Chondrocyte (in vitro differentiated cells): ENCODE measurements around the gene FAM241A. TPM values are rescaled to one million over a fixed set of nuclear protein-coding genes. Genes with fewer than 3 reads are reported as not detected.

Source experiments
- DNase-seq: peaks from one replicate; pipeline ENCODE4 v3.0.0; 2021; ENCODE audit warnings: mixed read lengths, low spot score
- H3K27ac Mint-ChIP-seq: one replicate; pipeline ENCODE4 v1.8.0; 2021; ENCODE audit warnings: mild to moderate bottlenecking, moderate library complexity, mixed read lengths; ENCODE audit not compliant: unreplicated experiment
- H3K27me3 Mint-ChIP-seq: 2 replicates; pipeline ENCODE4 v1.8.0; 2021; ENCODE audit warnings: low read depth, mixed read lengths
- H3K36me3 Mint-ChIP-seq: 2 replicates; pipeline ENCODE4 v1.8.0; 2021; ENCODE audit warnings: low read depth, mixed read lengths
- H3K4me1 Mint-ChIP-seq: 2 replicates; pipeline ENCODE4 v1.8.0; 2021; ENCODE audit warnings: low read depth, mild to moderate bottlenecking, mixed read lengths
- H3K4me3 Mint-ChIP-seq: one replicate; pipeline ENCODE4 v1.8.0; 2021; ENCODE audit warnings: mild to moderate bottlenecking, moderate library complexity, mixed read lengths; ENCODE audit not compliant: unreplicated experiment
- H3K9me3 Mint-ChIP-seq: 2 replicates; pipeline ENCODE4 v1.8.0; 2021; ENCODE audit warnings: low read depth, mixed read lengths
- total RNA-seq: library from RNA; stranded (reverse); gene quantifications from 3 replicates; pipeline ENCODE4 v1.2.1, GENCODE V29; 2021
- TF ChIP-seq, protein P1 (sequence below): fragments of 200-600 bp; sonication (generic); IDR thresholded peaks from 2 replicates; pipeline ENCODE4 v1.5.0; 2021; ENCODE audit warnings: antibody characterized with exemption, mild to moderate bottlenecking, moderate library complexity

FAM241A gene
- total RNA-seq, 1 donor from 2014 or later: 0.62 TPM

DNA sequence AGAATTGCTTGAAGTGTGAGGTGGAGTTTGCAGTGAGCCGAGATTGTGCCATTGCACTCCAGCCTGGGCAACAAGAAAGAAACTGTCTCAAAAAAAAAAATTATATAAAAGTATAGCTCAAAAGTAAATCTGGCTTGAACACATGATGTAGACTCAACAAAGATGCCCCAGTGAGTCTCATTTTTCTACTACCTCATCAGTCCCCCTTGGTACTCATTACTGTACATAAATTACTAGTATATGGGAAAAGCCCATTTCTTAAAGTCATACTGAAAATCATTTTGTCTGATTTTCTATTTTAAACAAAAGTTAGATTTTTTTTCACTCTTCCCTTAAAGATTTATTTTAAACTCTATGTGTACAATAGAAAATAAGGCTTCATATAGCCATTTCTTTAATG lies 39.2 kb downstream of the FAM241A start:
- Mint-ChIP-seq H3K4me1 (no peaks in the 10 kb centered on the region), H3K9me3 (no peaks in the 10 kb centered on the region), H3K36me3 (no peaks in the 10 kb centered on the region), H3K4me3 (no peak overlapping the region), H3K27me3 (no peaks in the 10 kb centered on the region), H3K27ac (no peak overlapping the region)
- no peak for DNase-seq
- TF ChIP-seq, protein P1, sequence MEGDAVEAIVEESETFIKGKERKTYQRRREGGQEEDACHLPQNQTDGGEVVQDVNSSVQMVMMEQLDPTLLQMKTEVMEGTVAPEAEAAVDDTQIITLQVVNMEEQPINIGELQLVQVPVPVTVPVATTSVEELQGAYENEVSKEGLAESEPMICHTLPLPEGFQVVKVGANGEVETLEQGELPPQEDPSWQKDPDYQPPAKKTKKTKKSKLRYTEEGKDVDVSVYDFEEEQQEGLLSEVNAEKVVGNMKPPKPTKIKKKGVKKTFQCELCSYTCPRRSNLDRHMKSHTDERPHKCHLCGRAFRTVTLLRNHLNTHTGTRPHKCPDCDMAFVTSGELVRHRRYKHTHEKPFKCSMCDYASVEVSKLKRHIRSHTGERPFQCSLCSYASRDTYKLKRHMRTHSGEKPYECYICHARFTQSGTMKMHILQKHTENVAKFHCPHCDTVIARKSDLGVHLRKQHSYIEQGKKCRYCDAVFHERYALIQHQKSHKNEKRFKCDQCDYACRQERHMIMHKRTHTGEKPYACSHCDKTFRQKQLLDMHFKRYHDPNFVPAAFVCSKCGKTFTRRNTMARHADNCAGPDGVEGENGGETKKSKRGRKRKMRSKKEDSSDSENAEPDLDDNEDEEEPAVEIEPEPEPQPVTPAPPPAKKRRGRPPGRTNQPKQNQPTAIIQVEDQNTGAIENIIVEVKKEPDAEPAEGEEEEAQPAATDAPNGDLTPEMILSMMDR: no peak

DNA sequence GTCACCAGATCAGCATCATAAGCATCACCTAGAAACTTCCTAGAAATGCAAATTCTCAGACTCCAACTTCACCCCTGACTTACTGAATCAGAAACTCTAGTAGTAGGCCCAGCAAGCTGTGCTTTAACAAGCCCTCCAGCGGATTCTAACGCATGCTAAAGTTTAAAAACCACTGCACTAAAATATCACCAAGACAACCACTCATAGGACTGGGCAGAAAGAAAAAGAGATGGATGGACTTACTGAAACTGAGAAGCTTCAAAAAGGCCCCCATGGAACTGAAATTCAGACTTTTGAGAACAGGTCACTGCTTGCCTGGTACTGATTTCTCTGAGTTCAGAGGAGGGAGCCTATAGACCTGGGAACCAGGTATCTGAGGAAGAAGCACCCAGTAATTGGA lies 40.1 kb downstream of the FAM241A start:
- Mint-ChIP-seq H3K27me3 (no peaks in the 10 kb centered on the region), H3K9me3 (no peaks in the 10 kb centered on the region), H3K36me3 (no peaks in the 10 kb centered on the region), H3K4me3 (no peak overlapping the region), H3K27ac (no peak overlapping the region), H3K4me1 (no peaks in the 10 kb centered on the region)
- DNase-seq: no peak
- TF ChIP-seq, protein P1: no peak

DNA sequence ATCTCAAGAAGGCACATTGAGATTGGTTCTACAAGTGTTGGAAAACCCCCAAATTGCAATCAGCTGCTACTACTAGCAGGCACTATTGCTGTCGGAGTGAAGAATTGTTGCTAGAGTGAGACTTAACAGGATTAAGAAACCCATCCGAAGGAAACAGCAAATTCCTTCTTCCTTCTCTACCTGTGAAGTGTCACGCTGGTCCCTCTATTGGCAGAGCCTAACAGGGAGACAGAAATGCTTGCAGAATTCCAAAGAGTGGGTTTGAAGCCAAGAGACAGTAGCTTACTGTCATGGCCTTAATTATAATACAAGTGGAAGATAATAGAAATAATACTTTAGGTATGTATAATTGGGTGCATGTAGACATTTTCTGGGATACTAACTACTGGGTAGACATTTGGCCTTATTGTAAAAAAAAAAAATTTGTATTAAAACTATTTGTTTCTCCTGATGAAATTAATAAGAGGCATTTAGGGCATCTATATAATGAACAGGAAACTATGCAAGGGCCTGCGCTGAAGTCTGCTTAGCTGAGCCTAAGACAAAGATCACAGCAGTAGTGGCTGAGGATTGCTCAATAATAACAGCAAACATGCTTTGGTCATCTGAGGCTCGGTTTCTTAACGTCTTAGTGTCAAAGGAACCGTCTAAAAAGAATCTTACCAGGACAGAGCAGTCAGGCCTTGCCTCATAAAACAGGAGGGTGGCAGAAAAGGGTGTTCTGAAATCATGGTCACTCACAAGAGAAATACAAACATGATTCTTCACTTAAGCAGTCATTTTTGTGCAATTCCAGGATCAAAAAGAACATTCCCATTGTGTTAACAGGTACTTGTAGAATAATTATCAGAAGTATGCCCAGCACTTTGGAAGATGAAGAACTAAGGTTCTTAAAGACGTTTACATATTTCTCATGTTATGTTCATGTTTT lies 40.8 kb downstream of the FAM241A start:
- DNase-seq: no peak
- no peaks in the 10 kb centered on the region for H3K27me3 Mint-ChIP-seq
- TF ChIP-seq, protein P1: no peak
- H3K4me3 Mint-ChIP-seq: no peak overlapping the region
- H3K4me1 Mint-ChIP-seq: no peaks in the 10 kb centered on the region
- H3K27ac Mint-ChIP-seq: no peak overlapping the region
- no peaks in the 10 kb centered on the region for H3K36me3 Mint-ChIP-seq
- no peaks in the 10 kb centered on the region for H3K9me3 Mint-ChIP-seq

DNA sequence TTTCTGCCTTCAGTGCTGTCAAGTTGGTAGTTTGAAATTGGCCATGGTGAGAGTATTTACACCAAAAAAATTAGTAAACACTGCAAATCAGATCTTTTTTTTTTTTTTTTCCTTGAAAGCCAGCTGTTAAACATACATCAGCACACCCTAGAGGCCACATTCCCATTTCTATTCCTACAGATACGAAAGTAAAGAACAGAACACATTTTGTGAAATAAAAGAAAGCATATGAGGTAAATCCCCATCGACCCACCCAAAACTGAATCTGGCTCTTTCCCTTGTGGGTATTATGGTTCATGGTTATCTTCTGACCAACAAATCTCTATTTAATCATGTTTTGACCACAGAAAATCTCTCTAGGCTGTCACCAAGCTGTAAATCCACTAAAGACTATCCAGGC lies 44.5 kb downstream of the FAM241A start:
- Mint-ChIP-seq H3K27me3 (no peaks in the 10 kb centered on the region), H3K9me3 (no peaks in the 10 kb centered on the region), H3K27ac (no peak overlapping the region), H3K4me3 (no peak overlapping the region), H3K36me3 (no peaks in the 10 kb centered on the region), H3K4me1 (no peaks in the 10 kb centered on the region)
- TF ChIP-seq, protein P1: peak; percentile 53
- DNase-seq: no peak

DNA sequence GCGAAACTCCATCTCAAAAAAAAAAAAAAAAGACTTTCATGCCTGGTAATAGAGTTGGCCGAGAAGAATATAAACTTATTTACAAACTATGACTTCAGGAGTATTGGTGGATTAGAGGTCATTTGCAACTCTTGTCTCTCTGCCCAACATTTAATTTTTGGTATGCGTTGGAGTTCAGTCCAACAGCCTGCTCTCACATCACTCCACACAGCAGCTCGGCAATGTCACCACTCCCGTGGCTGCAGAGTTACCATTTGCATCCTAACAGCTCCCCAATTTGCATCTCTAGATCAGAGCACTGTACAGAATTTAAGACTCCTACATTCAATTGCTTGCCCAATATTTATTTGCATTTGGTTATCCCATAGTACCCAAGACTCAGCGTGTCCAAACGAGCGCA lies 45.4 kb downstream of the FAM241A start:
- TF ChIP-seq, protein P1: no peak
- Mint-ChIP-seq H3K9me3 (no peaks in the 10 kb centered on the region), H3K4me3 (no peak overlapping the region), H3K27me3 (no peaks in the 10 kb centered on the region), H3K36me3 (no peaks in the 10 kb centered on the region), H3K27ac (no peak overlapping the region), H3K4me1 (no peaks in the 10 kb centered on the region)
- no peak for DNase-seq
